NCI-H524 (cell line): Measurements from ENCODE around the gene BCL11B.

Source experiments
- DNase-seq, 2 experiments: peaks; one replicate each; lab custom pipeline; 2025; lab: John Stamatoyannopoulos, UW

BCL11B gene

GRCh38 chr14:99181804-99182520 lies 90.0 kb downstream of the BCL11B start:
- DNase-seq: no peak

GRCh38 chr14:99181241-99181640 lies 90.8 kb downstream of the BCL11B start:
- DNase-seq: no peak

GRCh38 chr14:99179946-99180345 lies 92.1 kb downstream of the BCL11B start:
- DNase-seq: no peak

GRCh38 chr14:99179506-99179905 lies 92.5 kb downstream of the BCL11B start:
- no peak for DNase-seq

DNA sequence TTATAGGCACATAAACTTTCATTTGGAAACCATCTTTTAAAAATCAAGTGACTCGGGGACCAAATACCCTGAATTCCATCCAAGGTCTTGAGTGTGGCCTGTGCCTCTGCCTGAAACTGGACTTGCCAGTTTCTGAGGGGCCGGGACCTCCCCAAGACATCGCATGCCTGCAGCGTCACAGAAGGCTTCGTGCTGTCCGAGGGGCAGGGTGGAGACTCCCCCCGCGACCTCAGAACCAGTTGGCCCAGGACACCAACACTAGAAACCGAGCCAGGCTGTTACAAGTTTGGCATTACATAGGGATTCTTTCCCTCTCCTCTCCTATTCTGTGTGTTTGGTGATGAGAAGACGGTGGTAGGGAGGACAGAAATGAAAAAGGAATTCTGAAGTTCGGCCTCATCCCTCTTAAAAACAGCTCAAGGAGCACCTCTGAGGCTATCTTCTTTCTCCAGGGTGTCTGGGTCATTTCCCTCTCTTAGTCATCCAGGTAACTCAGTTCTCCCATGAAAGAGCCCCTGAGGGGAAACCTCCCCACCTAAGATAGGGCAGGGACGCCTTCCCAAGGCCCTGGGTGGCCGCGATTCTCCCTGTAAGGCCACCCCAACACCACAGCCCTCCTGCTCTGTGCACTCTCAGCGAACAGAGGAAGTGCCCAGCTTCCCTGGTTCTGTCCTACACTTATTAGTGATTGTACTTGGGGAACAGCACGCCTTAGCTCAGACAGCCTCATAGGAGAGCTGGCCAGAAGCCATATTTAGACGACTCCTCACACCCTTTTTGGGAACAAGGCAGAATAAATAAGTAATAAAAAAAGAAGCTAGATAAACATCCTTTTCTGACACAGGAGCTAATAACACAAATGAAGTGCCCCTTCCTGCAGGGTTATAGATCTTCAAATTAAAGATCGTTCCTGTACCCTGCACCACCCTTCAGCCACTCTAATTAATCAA lies 93.8 kb downstream of the BCL11B start:
- DNase-seq: no peak

GRCh38 chr14:99177046-99177655 lies 94.8 kb downstream of the BCL11B start:
- no peak for DNase-seq

- DNase-seq: no peak
Observed at GRCh38 chr14:99176156-99176945, 95.6 kb downstream of the BCL11B start.

GRCh38 chr14:99175331-99176155 lies 96.5 kb downstream of the BCL11B start:
- no peak for DNase-seq

GRCh38 chr14:99174770-99175319 lies 97.2 kb downstream of the BCL11B start:
- DNase-seq: no peak

DNA sequence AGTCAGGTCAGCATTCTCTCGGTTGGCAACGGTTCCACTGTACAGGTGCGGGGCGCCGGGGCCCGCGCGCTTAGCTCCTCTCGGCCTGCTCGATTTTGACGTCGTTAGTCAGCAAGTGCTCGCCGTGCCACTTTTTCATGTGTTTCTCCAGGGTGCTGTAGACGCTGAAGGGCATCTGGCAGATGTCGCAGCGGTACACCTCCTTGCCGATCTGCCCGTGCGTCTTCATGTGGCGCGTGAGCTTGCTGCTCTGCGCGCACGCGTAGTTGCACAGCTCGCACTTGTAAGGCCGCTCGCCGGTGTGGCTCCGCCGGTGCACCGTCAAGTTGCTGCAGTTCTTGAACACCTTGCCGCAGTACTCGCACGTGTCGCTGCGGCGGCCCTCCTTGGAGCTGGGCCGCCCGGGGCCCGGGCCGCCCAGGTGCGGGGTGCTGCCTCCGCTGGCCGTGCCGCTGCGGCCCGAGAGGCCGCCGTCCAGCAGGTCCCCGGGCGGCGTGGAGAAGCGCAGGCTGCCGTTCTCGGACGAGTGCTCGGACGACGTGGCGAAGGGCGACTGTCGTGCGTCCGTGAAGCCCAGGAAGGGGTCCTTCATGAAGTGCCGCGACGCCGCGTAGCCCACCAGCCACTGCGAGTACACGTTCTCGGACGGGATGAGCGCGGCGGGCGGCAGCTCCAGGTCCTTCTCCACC lies 97.8 kb downstream of the BCL11B start:
- no peak for DNase-seq

DNA sequence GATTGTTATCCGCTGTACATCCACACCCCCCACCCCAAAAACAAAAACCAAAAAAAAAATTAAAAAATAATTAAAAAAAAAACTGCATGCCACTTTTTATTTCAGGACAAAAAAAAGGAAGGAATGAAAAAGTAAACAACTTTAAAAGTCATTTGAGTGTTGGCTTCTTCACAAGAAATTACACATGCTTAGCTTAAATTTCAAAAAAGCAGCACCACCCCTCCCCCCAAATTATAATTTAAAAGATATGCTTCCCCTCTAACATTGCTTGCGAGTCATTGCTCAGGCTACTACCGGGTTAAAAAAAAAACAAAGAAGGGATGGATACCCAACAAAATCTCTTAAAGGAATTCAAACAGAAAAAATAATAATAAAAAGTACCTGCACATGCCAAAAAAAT lies 98.5 kb downstream of the BCL11B start:
- no peak for DNase-seq

DNA sequence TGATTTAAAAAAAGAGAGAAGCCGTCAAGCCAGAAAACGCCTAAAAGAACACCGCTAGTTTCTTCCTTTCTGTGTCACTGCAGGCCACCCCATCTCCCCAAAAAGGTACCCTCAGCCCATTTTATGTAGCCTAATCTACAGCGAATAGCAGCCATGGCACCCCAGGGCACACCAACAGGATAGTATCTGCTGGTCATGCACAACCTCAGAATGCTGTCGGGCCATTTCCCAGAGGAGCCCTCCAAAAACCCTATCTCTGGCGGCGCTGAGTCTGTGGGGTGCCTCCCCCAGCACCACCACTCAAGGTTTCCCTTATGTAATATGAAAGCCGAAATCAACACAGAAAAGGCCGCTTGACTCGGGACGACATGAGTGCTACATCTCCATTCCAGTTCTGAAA lies 98.9 kb downstream of the BCL11B start:
- DNase-seq: no peak

DNA sequence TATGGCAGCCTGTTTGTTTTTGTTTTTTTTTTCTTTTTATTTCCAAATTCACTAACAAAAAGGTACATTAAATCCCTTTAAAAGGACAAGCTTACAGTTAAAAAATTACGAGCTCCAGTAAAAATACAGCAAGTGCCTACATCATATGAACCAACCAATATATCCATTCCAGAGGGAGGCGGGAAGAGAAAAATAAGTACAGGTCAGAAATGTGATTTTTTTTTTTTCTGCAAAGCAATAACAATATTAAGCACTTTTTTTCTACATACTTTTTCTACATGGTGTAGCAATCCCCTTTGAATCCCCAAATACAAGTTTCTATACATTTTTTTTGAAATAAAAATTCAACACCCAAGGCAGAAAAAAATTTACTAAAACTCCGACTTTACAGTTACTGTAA lies 100.6 kb downstream of the BCL11B start:
- no peak for DNase-seq

- no peak for DNase-seq
Observed at GRCh38 chr14:99169776-99170356, 102.1 kb downstream of the BCL11B start.

- no peak for DNase-seq
Observed at GRCh38 chr14:99168330-99168729, 103.7 kb downstream of the BCL11B start.

DNA sequence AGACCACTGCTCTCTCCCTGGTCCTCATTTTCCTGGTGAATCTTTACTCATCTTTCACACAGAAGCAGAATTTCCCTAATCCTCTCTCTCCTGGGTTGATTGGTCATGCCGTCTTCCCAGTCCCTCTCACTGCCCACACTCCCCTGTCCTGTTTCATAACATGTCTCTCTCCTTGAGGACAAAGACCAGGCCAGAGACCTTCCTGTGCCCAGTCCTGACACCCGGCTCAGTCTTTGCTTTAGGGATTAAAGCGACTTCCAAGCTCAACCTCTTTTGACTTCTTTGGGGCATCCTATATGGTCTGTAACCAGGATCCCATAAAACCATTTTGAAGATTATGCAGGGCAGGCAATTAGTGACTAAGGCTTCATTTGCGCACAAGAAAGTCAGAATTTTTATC lies 105.5 kb downstream of the BCL11B start:
- no peak for DNase-seq

DNA sequence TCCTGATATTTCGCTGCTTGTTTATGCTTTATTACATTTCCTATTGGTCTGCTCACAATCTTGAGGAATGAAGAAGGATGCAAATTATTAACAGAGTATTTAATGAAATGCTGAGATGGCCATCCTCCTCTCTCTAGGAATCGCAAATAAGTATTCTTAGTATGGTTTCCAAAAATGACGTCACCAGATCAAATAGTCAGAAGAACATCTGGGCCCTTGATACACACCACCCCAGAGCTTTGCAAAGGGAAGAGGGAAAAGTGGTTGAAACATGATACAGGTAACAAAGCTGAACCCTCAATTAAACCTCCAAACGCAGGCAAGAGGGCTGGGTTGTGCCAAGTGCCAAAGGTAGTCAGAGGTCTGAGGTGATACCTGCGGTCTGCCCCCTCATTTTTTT lies 107.3 kb downstream of the BCL11B start:
- peak in 1 of 2 experiments; percentile 81 for DNase-seq

DNA sequence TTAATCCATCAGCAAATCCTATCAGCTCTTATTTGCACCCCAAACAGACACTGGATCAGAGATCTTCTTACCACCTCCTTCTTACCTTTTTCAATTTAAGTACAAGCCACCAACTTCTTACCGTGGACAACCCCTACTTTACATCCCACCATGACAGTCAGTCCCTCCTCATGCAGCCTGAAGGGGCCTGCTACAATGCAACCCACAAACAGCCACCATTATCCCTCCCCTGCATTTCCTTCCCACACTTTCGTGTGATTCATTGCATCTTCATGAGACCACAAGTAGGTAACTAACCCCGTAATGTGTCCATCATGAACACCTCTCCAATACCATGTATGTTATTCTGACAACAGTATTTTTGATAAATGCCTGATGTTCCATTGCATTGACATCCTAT lies 108.6 kb downstream of the BCL11B start:
- no peak for DNase-seq
